M059J (cell line): ENCODE results near the gene TINAGL1. TPM values are rescaled to one million over a fixed set of nuclear protein-coding genes. Genes with fewer than 3 reads are reported as not detected.
"Not testable (repeated sequence)": the region's sequence is repeated elsewhere in the genome, so short reads cannot be mapped to it uniquely, and the experiment has no call there.

ENCODE experiments used
- DNase-seq: peaks from one replicate; pipeline ENCODE4 v3.0.0-alpha.2; 2012; ENCODE audit warnings: low read depth
- total RNA-seq: library from RNA; depleted of rRNA; stranded (reverse); fragments of >200 nt; shearing (Covaris generic); gene quantifications from 2 replicates; pipeline ENCODE4 v1.2.3, GENCODE V29; 2014

TINAGL1 gene
- total RNA-seq, 1 experiment from 2014 or later, result 26.1 TPM

DNA sequence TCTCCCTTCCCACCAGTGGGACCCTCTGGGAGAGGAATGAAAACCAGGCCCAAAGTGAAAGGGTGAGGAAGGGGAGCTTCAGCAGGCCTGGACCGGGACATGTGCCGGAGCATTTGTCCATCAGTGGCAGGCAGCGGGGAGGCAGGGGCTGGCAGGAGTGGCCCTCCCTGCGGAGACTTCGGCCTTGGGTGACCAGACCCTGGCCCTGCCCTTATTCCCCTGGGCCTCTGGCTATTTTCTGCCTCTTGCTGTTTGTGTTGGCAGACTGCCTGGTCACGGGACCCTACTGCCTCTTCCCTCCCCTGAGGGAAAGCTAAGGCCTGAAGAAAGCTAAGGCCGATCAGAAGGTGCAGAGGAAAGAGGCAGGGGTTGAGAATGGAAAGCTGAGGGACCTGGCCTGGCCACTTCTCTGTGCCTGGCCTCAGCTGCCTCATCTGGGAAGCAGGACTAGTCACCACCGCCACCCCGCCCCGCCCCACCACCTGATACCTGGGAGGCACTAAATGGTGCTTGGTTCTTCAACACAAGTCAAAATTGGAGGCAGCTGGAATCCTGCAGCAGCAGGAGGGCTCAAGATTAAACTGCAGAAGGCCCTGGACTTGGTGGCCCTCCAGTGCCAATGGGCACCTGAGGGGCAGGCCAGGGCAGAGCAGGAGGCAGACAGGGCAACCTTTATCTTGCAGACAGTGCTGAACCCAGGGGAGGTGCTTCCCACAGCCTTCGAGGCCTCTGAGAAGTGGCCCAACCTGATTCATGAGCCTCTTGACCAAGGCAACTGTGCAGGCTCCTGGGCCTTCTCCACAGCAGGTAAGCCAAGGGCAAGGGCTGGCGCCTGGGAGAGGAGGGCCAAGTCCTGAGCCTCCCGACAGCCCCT, 7.9 kb downstream of the TINAGL1 start:
- peak; percentile 88 for DNase-seq

DNA sequence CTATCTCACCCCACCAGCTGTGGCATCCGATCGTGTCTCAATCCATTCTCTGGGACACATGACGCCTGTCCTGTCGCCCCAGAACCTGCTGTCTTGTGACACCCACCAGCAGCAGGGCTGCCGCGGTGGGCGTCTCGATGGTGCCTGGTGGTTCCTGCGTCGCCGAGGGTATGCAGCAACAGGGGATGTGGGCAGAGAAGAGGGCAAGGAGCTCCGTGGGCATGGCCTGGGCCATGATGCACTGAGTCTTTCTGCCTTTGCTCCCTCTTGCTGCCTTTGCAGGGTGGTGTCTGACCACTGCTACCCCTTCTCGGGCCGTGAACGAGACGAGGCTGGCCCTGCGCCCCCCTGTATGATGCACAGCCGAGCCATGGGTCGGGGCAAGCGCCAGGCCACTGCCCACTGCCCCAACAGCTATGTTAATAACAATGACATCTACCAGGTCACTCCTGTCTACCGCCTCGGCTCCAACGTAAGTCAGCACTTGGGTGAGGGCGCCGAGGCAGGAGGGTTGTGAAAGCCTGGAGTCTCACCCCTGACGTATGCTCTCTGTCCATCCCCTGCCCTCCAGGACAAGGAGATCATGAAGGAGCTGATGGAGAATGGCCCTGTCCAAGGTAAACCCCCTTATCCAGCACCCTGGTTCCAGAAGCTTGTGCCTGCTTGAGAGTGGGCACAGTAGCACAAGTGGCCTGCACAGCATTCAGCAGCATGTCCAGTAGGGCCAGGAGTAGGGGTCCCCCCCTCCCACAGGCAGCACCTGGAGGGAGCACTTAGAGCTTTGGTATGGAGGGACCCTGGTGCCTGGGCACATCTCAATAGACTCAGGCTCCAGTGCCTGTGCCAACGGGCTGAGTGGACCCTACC, 8.8 kb downstream of the TINAGL1 start:
- no peak for DNase-seq

DNA sequence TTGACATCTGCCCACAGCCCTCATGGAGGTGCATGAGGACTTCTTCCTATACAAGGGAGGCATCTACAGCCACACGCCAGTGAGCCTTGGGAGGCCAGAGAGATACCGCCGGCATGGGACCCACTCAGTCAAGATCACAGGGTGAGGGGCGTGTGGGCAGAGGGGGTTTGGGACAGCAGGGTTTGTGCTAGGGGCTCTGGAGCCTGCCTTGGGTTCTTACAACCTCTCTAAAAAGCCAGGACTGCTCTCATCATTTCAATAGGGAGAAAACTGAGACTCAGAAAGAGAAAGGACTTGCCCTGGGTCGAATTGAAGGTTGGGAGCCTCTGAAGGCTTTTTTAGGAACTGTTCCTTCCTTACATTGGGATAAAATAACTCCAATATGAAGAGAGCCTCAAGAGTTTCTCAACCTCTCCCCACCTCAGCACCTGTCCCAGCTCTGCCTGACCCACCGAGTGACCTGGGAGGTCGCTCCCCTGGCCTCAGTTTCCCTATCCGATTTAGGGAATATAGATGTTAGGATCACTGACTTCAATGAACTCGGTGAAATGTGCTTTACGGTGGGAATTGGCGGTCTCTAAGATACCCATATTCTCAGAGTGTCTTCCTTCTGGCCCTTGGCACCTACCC, 9.5 kb downstream of the TINAGL1 start:
- DNase-seq, result no peak

- no peak for DNase-seq
Measured at GRCh38 chr1:31586376-31587327, 10.3 kb downstream of the TINAGL1 start.

GRCh38 chr1:31587328-31587699, 11.0 kb downstream of the TINAGL1 start:
- not testable (repeated sequence) for DNase-seq

GRCh38 chr1:31587720-31588423, 11.6 kb downstream of the TINAGL1 start:
- peak; percentile 64 for DNase-seq

- DNase-seq, result no peak
Measured at GRCh38 chr1:31588751-31589515, 12.6 kb downstream of the TINAGL1 start.

DNA sequence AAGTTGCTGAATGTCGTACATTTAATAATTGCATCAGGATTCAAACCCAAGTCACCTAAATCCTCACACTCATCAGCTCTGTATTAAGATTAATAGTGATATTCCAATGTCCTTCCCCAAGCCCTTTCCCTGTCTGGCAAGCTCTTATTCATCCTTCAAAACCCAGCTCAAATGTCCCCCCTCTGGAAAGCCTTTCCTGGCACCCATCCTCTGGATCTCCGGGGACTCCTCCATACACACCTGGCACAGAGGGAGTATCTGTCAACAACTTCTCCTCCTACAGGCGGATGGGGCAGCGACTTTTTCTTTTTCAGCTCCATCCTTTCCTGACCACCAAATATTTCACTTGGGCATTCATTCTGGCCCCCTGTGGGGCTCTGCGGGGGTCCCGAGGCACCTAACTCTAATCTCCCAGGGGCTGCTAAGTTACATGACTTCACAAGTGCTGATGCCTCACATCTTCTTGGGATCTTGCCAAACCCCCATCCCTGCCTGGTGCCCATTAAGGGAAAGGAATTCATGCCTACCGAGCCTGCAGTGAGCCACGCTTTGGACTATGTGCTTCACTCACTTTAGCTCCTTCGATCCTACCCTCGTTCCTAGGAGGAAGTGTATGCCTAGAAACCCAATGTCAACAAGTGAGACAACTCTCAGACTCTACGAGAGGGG, 15.2 kb downstream of the TINAGL1 start:
- DNase-seq, result peak; percentile 95

GRCh38 chr1:31592132-31592531, 15.8 kb downstream of the TINAGL1 start:
- peak; percentile 28 for DNase-seq

GRCh38 chr1:31593136-31593665, 16.9 kb downstream of the TINAGL1 start:
- no peak for DNase-seq

GRCh38 chr1:31593770-31594632, 17.7 kb downstream of the TINAGL1 start:
- DNase-seq, result peak; percentile 75

GRCh38 chr1:31595836-31596736, 19.8 kb downstream of the TINAGL1 start:
- no peak for DNase-seq

DNA sequence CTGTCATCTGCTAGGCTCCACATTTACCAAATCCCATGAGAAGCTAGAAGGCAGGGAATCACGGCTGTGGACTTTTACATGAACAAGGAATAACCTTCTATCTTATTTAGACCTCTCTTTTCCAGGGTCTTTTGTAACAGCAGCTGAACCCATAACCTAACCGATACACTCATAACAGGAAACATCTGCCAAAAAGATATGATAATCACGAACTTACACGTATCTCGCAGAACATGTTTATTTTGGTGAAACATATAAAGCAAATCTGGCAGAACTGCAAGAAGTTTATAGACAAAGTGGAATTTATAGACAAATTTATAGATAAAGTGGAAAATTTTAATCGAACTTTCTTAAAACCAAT, 20.4 kb downstream of the TINAGL1 start:
- DNase-seq, result no peak

GRCh38 chr1:31598980-31599379, 22.7 kb downstream of the TINAGL1 start:
- no peak for DNase-seq

GRCh38 chr1:31600641-31601040, 24.3 kb downstream of the TINAGL1 start:
- no peak for DNase-seq

DNA sequence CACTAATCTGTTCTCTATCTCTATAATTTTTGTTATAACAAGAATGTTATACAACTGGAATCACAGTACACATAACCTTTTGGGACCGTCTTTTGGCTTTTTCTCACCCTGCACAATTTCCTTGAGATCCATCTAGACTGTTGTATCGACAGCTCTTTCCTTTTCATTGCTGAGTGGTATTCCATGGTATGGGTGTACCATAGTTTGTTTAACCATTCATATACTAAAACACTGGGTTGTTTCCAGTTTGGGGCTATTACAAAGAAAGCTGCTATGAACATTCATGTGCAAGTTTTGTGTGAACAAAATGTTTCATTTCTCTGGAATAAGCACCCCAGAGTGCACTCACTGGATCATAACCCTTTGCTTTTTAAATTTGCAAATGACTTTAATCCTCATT, 25.8 kb downstream of the TINAGL1 start:
- DNase-seq, result no peak

- peak; percentile 49 for DNase-seq
Measured at GRCh38 chr1:31605908-31606427, 29.7 kb downstream of the TINAGL1 start.
